22Rv1 (cell line): ENCODE measurements around the gene MPST.

Experiments
- H3K27ac ChIP-seq: fragments of 450-650 bp; 2 replicates; pipeline ENCODE4 v1.5.1; 2017
- ZFX ChIP-seq: fragments of 450-650 bp; IDR thresholded peaks from 2 replicates; pipeline ENCODE4 v1.6.1; 2017; ENCODE audit warnings: antibody characterized with exemption, borderline replicate concordance
- TF ChIP-seq, protein P1 (sequence below): fragments of 450-650 bp; IDR thresholded peaks from 2 replicates; pipeline ENCODE4 v1.5.1; 2017; ENCODE audit warnings: mild to moderate bottlenecking

MPST gene

DNA sequence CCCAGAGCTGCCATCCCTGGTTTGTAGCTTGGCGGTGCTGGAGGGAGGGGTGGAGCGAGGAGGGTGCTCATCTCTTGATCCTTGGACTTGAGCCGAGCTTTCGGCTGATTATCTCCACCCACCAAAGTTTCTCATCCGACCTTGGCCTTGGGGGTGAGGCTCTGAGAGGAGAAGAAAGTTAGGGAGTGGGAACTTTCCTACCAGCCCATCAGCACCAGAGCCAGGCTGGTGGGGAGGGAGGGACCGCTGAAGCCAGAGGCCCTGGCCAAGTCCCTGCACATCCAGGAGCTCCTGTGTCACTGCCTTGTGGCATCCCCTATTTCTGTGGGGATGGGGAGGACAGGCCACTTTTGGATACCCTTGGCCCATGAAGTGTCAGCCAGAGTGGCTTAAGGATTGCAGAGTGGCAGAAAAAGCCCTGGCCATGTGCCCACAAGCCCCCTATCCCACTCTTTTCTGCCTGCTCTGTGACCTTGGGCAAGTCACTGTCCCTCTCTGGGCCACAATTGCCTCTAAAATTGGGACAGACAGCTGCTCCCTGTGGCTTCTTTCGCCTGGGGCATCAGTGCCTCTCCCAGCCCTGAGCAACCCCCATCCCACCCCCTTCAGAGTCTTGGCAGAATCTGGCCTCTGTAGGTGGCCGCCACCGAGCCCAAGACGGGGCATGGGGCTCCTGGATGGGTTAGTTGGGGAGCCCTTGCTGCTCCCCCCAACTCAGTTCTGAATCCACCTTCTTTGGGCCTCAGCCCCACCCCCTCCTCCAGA, 42.3 kb downstream of the MPST start:
- TF ChIP-seq, protein P1, sequence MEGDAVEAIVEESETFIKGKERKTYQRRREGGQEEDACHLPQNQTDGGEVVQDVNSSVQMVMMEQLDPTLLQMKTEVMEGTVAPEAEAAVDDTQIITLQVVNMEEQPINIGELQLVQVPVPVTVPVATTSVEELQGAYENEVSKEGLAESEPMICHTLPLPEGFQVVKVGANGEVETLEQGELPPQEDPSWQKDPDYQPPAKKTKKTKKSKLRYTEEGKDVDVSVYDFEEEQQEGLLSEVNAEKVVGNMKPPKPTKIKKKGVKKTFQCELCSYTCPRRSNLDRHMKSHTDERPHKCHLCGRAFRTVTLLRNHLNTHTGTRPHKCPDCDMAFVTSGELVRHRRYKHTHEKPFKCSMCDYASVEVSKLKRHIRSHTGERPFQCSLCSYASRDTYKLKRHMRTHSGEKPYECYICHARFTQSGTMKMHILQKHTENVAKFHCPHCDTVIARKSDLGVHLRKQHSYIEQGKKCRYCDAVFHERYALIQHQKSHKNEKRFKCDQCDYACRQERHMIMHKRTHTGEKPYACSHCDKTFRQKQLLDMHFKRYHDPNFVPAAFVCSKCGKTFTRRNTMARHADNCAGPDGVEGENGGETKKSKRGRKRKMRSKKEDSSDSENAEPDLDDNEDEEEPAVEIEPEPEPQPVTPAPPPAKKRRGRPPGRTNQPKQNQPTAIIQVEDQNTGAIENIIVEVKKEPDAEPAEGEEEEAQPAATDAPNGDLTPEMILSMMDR: no peak
- no peak for TF ChIP-seq ZFX
- no peak overlapping the region for H3K27ac ChIP-seq

DNA sequence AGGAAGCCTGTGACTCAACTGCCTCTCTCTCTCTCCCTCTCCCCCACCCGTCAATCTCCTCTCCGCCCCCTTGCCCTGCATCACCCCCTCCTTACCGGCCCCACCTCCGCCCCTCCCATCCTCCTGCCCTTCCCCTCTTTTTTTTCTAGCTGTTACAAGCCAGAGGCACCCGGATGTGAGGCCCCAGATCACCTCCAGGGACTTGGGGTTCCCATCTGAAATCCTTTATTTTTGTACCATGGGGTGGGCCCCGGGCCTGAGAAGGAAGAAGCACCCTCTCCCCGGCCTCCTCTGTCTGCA, 42.8 kb downstream of the MPST start:
- no peak overlapping the region for H3K27ac ChIP-seq
- TF ChIP-seq ZFX: no peak
- TF ChIP-seq, protein P1: no peak

DNA sequence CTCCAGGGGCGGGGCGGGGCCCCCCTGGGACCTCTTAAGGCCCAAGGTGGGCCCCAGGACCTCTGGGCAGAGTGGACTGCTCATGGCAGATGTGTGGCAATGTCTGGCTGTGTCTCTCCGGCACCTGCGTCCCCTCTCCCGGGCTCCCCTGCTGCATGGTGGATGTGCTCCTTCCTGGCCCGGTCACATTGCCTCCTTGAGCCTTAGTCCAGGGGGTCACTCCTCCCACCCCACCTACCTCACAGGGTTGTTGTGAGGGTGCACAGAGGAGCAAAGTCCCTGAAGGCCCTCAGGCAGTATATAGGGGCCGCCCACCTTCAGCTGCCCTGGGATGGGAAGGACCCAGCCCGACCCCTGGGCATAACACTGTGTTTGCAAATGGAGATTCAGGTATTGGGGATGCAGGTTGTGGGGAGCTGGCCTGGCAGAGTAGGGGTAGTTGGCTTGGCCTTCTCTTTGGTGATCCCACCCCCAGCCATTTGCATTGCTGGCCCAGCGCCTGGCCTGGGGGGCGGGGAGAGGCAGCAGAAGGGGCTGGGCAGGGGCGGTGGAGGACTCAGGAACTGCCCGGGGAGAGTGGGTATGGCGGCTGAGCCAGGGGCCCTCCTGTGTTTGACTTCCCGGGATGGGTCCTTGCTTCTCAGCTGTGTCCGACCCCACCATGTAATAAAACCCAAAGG, 43.3 kb downstream of the MPST start:
- no peak for TF ChIP-seq ZFX
- TF ChIP-seq, protein P1: no peak
- no peak overlapping the region for H3K27ac ChIP-seq

DNA sequence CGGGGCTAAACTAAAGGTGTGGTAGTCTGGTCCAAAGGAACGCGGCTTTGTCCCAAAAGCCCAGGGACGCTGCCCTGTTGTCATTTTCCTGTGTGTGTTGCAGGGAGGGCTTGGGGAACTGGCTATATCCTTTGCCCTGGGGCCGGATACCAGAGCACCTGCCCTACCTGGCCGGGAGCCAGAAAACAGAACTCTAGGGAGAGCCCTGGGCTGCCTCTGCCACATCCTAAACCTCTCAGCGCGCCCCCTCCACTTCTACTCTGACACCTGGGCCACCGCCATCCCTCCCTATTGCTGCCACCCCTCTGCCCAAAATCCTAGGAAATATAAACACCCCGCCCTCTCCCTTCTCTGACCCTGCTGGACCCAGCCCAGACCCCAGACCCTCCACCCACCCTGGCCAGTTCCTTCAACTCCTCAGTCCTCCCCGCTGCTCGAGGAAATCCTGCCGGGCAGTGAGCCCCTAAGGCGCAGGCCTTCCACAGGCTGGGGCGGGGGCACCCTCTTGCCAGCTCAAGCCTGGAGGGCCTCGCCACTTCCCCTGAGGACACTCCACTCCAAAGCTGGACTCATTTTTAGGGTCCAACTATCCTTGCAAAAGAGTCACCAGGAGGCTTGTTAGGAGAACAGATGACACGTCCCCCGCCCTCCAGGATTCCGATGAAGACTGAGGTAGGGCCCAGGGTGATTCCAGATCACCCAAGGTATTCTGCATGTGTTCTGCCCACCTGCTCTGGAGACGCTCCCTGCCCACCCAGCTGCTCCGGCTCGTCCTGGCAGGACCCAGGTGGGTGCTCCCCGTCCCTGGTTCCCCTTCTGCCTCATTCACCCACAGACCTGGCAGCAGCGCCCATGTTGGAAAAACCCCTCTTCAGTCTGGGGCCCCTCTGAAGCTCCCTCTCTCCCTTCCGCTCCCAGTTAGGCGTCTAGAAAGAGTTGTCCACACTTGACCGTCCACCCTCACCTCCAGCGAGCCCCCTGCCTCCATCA, 44.2 kb downstream of the MPST start:
- no peak overlapping the region for H3K27ac ChIP-seq
- TF ChIP-seq, protein P1: no peak

DNA sequence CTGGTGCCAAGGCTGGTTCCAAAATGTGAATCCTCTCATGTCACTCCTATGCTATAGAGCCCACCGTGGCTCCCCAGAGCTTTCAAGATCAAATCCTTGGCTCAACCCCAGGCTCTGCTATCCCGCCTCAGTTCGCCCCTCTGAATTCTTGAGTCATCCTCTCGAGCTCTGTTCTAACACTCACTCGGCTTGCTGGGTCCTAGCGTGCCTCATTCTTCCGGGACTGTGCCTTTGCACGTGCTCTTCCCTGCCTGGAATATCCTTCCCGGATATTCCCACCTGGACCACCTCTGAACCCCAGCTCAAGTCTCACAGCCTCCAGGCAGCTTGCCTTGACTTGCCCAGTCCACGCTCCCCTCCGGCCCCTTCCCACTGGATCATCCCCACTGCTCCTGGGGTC, 45.0 kb downstream of the MPST start:
- TF ChIP-seq, protein P1: no peak
- no peak for TF ChIP-seq ZFX
- no peak overlapping the region for H3K27ac ChIP-seq

DNA sequence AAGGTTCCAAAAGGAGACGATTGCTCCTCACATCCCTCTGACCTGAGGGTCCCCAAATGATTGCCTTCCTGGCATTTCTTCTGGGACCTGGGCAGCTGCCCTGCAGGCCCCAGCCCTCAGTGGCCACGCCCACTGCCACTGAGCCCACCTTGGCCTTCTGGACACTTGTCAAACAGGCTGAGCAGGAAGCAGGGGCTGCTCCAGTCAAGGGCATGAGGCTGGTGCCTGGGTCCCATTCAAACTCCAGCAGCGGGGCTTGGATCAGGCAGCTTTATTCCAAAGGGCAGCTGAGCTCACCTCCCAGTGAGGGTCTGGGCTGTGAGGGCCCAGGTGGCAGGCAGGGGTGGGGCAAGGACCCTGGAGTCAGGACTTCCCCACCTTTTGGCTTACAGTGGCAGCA, 45.6 kb downstream of the MPST start:
- no peak for TF ChIP-seq ZFX
- TF ChIP-seq, protein P1: no peak
- H3K27ac ChIP-seq: no peak overlapping the region
